ENCODE data around the gene ZCCHC4.

Gene ZCCHC4

GRCh38 chr4:25291158-25291733 is 21.3 kb upstream of the ZCCHC4 start:
- H3K27me3 ChIP-seq (ENCODE audit: insufficient read depth, low read length): no peaks in the 10 kb centered on the region
- H2AFZ ChIP-seq (ENCODE audit: low read length): no peak overlapping the region
- TF ChIP-seq CTCF (IDR thresholded peaks at IDR 0.05; ENCODE audit: low read length): no peak

GRCh38 chr4:25297528-25298242 is 14.9 kb upstream of the ZCCHC4 start:
- TF ChIP-seq CTCF (IDR thresholded peaks at IDR 0.05; ENCODE audit: low read length) (no peak), EZH2 (IDR thresholded peaks at IDR 0.05; ENCODE audit: borderline replicate concordance, low read length) (no peak)
- Histone ChIP-seq H2AFZ (ENCODE audit: low read length) (no peak overlapping the region), H3K9ac (ENCODE audit: low read length) (no peak overlapping the region), H3K9me2 (ENCODE audit: low read depth, low read length) (no peaks in the 10 kb centered on the region), H3K4me2 (ENCODE audit: low read length) (no peak overlapping the region), H4K20me1 (ENCODE audit: insufficient read depth, low read length) (no peaks in the 10 kb centered on the region), H3K27me3 (ENCODE audit: insufficient read depth, low read length) (no peaks in the 10 kb centered on the region), H3K36me3 (ENCODE audit: insufficient read depth, low read length) (no peaks in the 10 kb centered on the region), H3K79me2 (ENCODE audit: insufficient read depth, low read length) (no peaks in the 10 kb centered on the region), H3K9me3 (ENCODE audit: low read length) (no peaks in the 10 kb centered on the region), H3F3A (ENCODE audit: insufficient read depth, low read length) (no peaks in the 10 kb centered on the region), H3K4me1 (ENCODE audit: insufficient read depth, low read length, severe bottlenecking) (no peaks in the 10 kb centered on the region), H3K27ac (ENCODE audit: low read depth, low read length, poor library complexity, severe bottlenecking) (no peak overlapping the region), H3K4me3 (ENCODE audit: low read depth, low read length, poor library complexity, severe bottlenecking) (no peak overlapping the region)

More at GRCh38 chr4:25291158-25291733, 21.3 kb upstream of the ZCCHC4 start:
- no peak overlapping the region for H3K27ac ChIP-seq (ENCODE audit: low read depth, low read length, poor library complexity, severe bottlenecking)
- H3K9me2 ChIP-seq (ENCODE audit: low read depth, low read length): no peaks in the 10 kb centered on the region
- H3K79me2 ChIP-seq (ENCODE audit: insufficient read depth, low read length): no peaks in the 10 kb centered on the region
- H3F3A ChIP-seq (ENCODE audit: insufficient read depth, low read length): no peaks in the 10 kb centered on the region
- H3K4me2 ChIP-seq (ENCODE audit: low read length): no peak overlapping the region
- H3K9ac ChIP-seq (ENCODE audit: low read length): no peak overlapping the region
- no peaks in the 10 kb centered on the region for H4K20me1 ChIP-seq (ENCODE audit: insufficient read depth, low read length)
- H3K36me3 ChIP-seq (ENCODE audit: insufficient read depth, low read length): no peaks in the 10 kb centered on the region
- H3K4me3 ChIP-seq (ENCODE audit: low read depth, low read length, poor library complexity, severe bottlenecking): no peak overlapping the region
- H3K4me1 ChIP-seq (ENCODE audit: insufficient read depth, low read length, severe bottlenecking): no peaks in the 10 kb centered on the region
- no peaks in the 10 kb centered on the region for H3K9me3 ChIP-seq (ENCODE audit: low read length)

GRCh38 chr4:25299476-25300203 is 12.9 kb upstream of the ZCCHC4 start:
- no peaks in the 10 kb centered on the region for H3K9me3 ChIP-seq (ENCODE audit: low read length)
- no peak overlapping the region for H3K4me2 ChIP-seq (ENCODE audit: low read length)

More at GRCh38 chr4:25299476-25300203, 12.9 kb upstream of the ZCCHC4 start:
- no peaks in the 10 kb centered on the region for H3F3A ChIP-seq (ENCODE audit: insufficient read depth, low read length)
- no peaks in the 10 kb centered on the region for H3K9me2 ChIP-seq (ENCODE audit: low read depth, low read length)
- no peak overlapping the region for H3K9ac ChIP-seq (ENCODE audit: low read length)
- H3K27me3 ChIP-seq (ENCODE audit: insufficient read depth, low read length): no peaks in the 10 kb centered on the region
- no peaks in the 10 kb centered on the region for H4K20me1 ChIP-seq (ENCODE audit: insufficient read depth, low read length)
- no peak overlapping the region for H3K4me3 ChIP-seq (ENCODE audit: low read depth, low read length, poor library complexity, severe bottlenecking)
- no peaks in the 10 kb centered on the region for H3K36me3 ChIP-seq (ENCODE audit: insufficient read depth, low read length)
- TF ChIP-seq CTCF (IDR thresholded peaks at IDR 0.05; ENCODE audit: low read length): no peak
- TF ChIP-seq EZH2 (IDR thresholded peaks at IDR 0.05; ENCODE audit: borderline replicate concordance, low read length): no peak
- no peak overlapping the region for H3K27ac ChIP-seq (ENCODE audit: low read depth, low read length, poor library complexity, severe bottlenecking)
- H3K79me2 ChIP-seq (ENCODE audit: insufficient read depth, low read length): no peaks in the 10 kb centered on the region
- no peaks in the 10 kb centered on the region for H3K4me1 ChIP-seq (ENCODE audit: insufficient read depth, low read length, severe bottlenecking)
- H2AFZ ChIP-seq (ENCODE audit: low read length): no peak overlapping the region
